T follicular helper cell (primary cell): Measurements from ENCODE around the gene DSCAM.
"Not testable (repeated sequence)": the region's sequence is repeated elsewhere in the genome, so short reads cannot be mapped to it uniquely, and the experiment has no call there.

Experiments used
- DNase-seq: peaks from one replicate; pipeline ENCODE4 v3.0.0-alpha.2; 2020; ENCODE audit warnings: low read depth

The DSCAM gene

DNA sequence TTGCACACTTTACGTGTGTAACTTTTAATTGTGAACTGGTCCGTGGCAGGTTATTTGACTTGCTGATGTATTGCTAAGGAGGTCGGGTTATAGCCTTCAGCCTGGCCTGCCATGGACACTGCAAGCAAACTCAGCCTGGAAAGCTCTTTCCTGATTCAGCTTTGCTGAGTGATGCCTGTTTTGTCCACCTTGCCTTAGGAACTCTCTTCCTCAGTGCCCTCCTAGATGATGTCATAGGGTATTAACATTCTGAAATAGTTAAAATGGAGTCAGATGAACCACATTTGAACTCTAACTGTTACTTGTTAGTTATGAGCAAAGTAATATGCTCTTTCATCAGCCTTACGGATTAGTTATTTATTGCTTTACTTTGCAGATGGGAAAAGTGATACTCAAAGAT lies 533.7 kb downstream of the DSCAM start:
- no peak for DNase-seq

- no peak for DNase-seq
Observed at GRCh38 chr21:40300300-40300699, 546.7 kb downstream of the DSCAM start.

GRCh38 chr21:40299451-40299850 lies 547.5 kb downstream of the DSCAM start:
- no peak for DNase-seq

- DNase-seq: no peak
Observed at GRCh38 chr21:40294345-40294744, 552.6 kb downstream of the DSCAM start.

- no peak for DNase-seq
Observed at GRCh38 chr21:40291560-40291959, 555.4 kb downstream of the DSCAM start.

DNA sequence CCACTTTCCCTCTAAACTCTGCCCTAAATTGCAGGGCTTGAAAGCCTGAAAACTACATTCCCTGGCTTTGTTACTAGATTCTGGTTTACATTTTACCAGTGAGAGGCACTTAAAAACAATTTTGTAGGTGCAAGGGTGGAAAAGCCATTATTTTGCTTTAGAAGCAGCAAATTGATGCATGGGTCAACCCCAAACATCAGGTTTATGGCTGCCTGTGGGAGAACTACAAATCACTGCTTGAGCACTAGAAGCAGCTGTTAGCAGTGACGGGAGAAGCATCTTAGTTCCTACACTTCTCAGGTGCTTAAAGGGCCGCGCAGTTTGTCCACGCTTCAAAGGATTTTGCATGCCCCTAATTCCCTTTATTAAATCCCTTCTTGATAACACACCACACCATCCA lies 562.5 kb downstream of the DSCAM start:
- DNase-seq: no peak

- no peak for DNase-seq
Observed at GRCh38 chr21:40282912-40283886, 563.8 kb downstream of the DSCAM start.

- no peak for DNase-seq
Observed at GRCh38 chr21:40278345-40278744, 568.6 kb downstream of the DSCAM start.

DNA sequence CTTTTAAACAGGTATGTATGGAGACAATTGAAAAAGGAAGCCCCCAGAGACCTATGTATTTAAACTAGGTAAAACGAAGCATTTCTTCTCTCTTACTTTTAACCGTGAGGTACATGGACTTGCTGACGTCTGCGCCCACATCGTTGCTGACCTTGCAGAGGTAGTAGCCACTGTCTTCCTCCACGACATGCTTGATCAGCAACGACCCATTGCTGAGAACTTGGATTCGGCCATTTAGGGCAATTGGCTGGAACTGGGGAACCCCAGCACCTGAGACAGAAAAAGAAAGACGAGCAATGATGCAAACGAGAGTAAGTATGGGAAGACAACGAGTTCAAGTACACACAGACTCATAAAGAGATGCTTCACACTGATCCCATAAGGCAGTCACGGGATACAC lies 571.0 kb downstream of the DSCAM start:
- no peak for DNase-seq

DNA sequence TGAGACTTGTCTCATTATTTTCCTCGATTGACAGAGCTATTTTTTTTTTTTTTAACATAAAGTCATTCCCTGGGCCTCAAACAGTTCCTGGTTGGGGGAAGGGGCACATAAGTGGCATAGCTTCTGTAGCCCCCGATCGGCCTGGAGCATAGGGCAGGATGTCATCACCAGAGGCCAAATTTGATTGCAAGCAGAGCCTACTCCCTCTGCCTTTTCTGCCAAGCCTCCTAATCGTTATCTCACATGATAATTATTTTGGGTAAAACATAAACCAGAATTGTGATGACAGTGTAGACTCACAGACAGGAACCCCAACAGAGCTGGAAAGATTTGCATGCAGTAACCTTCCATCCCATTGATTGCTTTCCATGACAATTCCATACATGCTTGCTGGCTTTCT lies 574.9 kb downstream of the DSCAM start:
- no peak for DNase-seq

DNA sequence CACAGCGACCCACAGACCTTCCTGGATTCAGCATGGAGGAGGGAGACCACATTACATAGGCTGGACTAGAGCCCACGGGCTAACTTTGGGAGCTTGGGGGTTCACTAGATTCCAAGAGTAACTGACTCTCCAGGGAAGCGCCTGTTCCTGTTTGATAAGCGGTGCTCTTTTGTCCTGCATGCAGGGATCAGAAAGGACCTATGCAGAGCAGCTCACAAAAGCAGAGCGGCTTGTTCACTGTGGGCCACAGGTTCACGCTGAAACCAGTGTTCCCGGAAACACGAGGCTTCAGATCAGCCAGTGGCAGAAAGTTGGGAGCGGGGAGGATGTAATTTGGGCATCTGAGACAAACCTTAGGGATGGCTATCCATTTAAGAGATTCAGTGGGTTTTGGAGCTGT lies 575.8 kb downstream of the DSCAM start:
- DNase-seq: no peak

- no peak for DNase-seq
Observed at GRCh38 chr21:40270047-40270446, 576.9 kb downstream of the DSCAM start.

GRCh38 chr21:40269239-40269638 lies 577.7 kb downstream of the DSCAM start:
- no peak for DNase-seq

DNA sequence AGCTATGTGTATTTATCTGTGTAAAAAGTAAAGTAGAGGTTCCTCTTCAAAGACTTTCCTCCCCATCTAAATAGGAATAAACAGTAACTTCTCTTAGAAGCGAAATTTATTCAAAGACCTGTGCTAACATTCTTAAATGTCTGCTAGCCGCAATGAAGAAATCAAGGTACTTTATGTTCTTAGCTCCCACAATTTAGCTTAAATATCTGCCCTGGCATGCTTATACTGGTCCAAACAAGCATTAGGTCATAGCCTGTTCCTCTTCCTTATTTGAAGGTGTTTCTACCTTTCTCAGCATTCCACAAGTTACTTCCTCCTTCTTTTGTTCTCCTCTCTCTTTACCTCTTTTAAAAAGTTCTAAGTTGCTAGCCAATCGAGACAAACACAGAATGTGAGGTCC lies 588.5 kb downstream of the DSCAM start:
- not testable (repeated sequence) for DNase-seq

- no peak for DNase-seq
Observed at GRCh38 chr21:40257342-40257741, 589.6 kb downstream of the DSCAM start.

- DNase-seq: no peak
Observed at GRCh38 chr21:40255518-40256444, 591.2 kb downstream of the DSCAM start.

GRCh38 chr21:40254540-40255465 lies 592.2 kb downstream of the DSCAM start:
- DNase-seq: no peak

DNA sequence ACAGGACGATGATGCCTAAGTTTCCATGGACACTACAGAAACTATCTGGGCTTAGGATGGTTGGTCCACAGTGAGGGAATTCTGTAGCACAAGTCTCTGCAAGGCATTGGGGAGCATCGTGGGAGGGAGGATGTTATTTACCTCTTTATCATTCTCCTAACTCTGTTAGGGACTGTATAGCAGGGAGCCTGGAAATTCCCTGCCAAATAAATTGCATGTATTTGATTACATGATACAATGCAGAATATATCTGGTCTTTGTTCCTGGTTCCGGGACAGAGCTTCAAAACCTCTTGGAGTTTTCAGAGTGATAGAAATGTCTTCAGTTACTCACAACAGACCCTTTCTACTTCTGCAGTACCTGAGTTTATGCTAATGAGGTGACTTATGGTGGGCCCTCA lies 593.8 kb downstream of the DSCAM start:
- DNase-seq: no peak

DNA sequence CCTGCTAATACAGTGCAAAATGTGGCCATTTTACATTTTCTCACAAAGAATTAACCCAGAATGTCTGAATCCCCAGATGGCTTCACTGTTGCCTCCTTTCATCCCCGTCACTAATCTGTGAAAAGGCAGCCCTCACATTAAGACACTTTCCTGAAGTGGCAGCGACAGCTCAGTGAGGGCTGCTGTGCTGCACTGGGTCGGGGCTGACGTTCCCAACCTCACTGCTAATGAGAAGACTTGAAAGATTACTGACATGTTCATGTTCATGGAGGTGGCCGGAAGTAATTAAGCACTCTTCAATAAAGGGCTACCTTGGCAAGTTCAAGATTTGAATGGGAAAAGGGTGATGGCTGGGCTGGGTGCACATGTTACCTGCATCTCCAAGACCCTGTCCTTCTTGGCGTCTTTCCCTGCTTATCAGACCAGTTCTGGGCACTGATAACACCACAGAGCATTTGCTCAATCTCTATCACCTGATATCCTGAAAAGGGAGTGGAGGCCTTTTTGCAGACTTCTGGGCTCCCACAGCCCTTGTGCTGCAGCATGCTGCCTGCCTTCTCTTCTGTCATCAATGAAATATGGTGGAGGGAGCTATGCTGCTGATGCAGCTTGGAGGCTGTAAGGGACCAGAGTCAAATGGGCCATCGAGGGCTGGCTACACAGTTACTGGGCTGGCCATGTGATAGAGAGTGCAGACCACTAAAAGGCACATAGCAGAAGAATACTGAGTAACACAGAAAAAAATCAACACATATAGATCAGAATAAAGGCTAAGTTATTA lies 596.3 kb downstream of the DSCAM start:
- DNase-seq: no peak

DNA sequence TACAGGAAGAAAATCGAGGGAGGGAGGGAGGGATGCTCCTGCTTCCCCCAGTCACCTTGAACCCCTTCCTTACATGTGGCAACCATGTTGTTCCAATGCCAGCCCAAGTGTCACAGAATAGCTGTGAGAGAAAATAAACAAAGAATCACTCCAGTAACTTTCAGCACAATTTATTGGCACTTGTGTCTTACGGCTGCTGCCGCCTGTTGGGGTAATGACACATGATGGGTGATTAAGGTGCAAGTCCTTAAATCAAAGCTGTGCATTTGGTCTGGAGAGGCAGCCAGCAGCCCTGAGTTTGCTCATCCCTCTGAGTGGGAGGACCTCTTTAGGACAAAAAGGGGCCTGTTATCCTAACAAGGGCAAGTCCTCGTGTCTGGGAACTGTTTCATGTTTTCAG lies 602.0 kb downstream of the DSCAM start:
- no peak for DNase-seq

GRCh38 chr21:40243685-40244084 lies 603.3 kb downstream of the DSCAM start:
- DNase-seq: no peak
